ENCODE measurements around the gene PERP. TPM values are rescaled to one million over a fixed set of nuclear protein-coding genes. Genes with fewer than 3 reads are reported as not detected.

The PERP gene
- total and polyA plus RNA-seq, 2 of the 4 experiments (the other 2 are of a cell fraction), result 7.7 to 21.4 TPM

- Histone ChIP-seq H4K5ac (ENCODE audit: low read depth, low read length) (peak overlapping the region; percentile 39; the same call in 1 of the 2 replicates), H3K9me3 (ENCODE audit: control insufficient read depth, insufficient read depth, low read length) (no peaks in the 10 kb centered on the region; the same call in 1 of the 2 replicates), H4K20me1 (ENCODE audit: insufficient read depth, low read length) (no peaks in the 10 kb centered on the region), H2AK5ac (ENCODE audit: low read depth, low read length) (peak overlapping the region; percentile 40; the same call in 1 of the 2 replicates), H2AFZ (replicated peaks; ENCODE audit: low read length, poor library complexity) (no peak overlapping the region), H2BK15ac (ENCODE audit: low read depth, low read length) (peak overlapping the region; percentile 68; the same call in 2 of the 3 replicates), H3K18ac (ENCODE audit: low read depth, low read length) (peak overlapping the region; percentile 41; the same call in 1 of the 2 replicates), H4K91ac (ENCODE audit: insufficient read depth, low read depth, low read length) (no peak overlapping the region), H3K9me1 (ENCODE audit: insufficient read depth, low read length) (peaks cover 6% of the 10 kb centered on the region; the same call in 1 of the 2 replicates), H3K27me3 (ENCODE audit: control insufficient read depth, insufficient read depth, low read length) (no peaks in the 10 kb centered on the region; the same call in 1 of the 2 replicates), H2BK20ac (ENCODE audit: low read depth, low read length) (peak overlapping the region; percentile 47; the same call in 1 of the 2 replicates), H3K4me1 (ENCODE audit: control insufficient read depth, insufficient read depth, low read length) (peaks cover 23% of the 10 kb centered on the region), H2BK5ac (ENCODE audit: low read depth, low read length, poor library complexity, severe bottlenecking) (no peak overlapping the region), H3K4me2 (ENCODE audit: low read depth, low read length) (no peak overlapping the region), H3K9ac (ENCODE audit: low read depth, low read length) (no peak overlapping the region), H2BK120ac (ENCODE audit: low read depth, low read length) (no peak overlapping the region), H3K4ac (ENCODE audit: low read depth, low read length) (0 out of 2 replicates have a peak overlapping the region, but pooled peaks have one; percentile 38), H3K4me3 (ENCODE audit: insufficient read depth, low read depth, low read length) (no peak overlapping the region), H3K27ac (ENCODE audit: insufficient read depth, low read length) (no peak overlapping the region), H3K23ac (ENCODE audit: low read depth, low read length) (no peak overlapping the region), H2AK9ac (replicated peaks; ENCODE audit: low read depth, low read length, poor library complexity) (no peak overlapping the region), H3K79me1 (ENCODE audit: low read depth in 1 of 2, low read length in 2 of 2) (no peaks in the 10 kb centered on the region), H3K36me3 (ENCODE audit: control insufficient read depth, insufficient read depth, low read length) (no peaks in the 10 kb centered on the region), H4K8ac (ENCODE audit: low read depth in 2 of 2, low read length in 2 of 2) (no peak overlapping the region), H3K14ac (replicated peaks; ENCODE audit: low read depth, low read length) (no peak overlapping the region), H3K56ac (ENCODE audit: extremely low read depth, insufficient read depth, low read length) (no peak overlapping the region)
- no TSS peak for BruUV-seq (replicated peaks)
- dilution Hi-C loops (cut with HindIII; ENCODE audit: low sequenced_read_pairs, unreplicated experiment), result no loop called here
- WGBS, 2 experiments (ENCODE audit: extremely low coverage in 2 of 2, insufficient read length in 1 of 2), result no CpG with 5 or more reads among the region's 10 CpGs
- ChIA-PET CTCF (no interaction called here), POLR2A (ENCODE audit: unreplicated experiment) (no interaction called here)
- in situ Hi-C loops (cut with MboI; ENCODE audit: low sequenced_read_pairs), result no loop called here
- ATAC-seq (ENCODE audit: low read depth), result no peak
- no peak for DNase-seq
- intact Hi-C loops (cut with micrococcal nuclease), result no loop called here
- TF ChIP-seq CHD1 (IDR thresholded peaks at IDR 0.05; ENCODE audit: low read depth, low read length) (no peak), FOS (IDR thresholded peaks at IDR 0.05; ENCODE audit: low read depth, low read length) (no peak), MAFK (IDR thresholded peaks at IDR 0.05; ENCODE audit: low read depth, low read length) (no peak), RFX5 (IDR thresholded peaks at IDR 0.05; ENCODE audit: low read depth, low read length) (no peak), RAD21 (IDR thresholded peaks at IDR 0.05; ENCODE audit: low read length) (no peak), NFE2L2 (IDR thresholded peaks at IDR 0.05; ENCODE audit: low read depth, low read length) (no peak), SMC3 (IDR thresholded peaks at IDR 0.05; ENCODE audit: low read depth, low read length) (no peak), CTCF (conservative IDR thresholded peaks at IDR 0.05; ENCODE audit: low read depth, low read length) (no peak), CEBPB (IDR thresholded peaks at IDR 0.05; ENCODE audit: low read depth, low read length) (no peak), MXI1 (IDR thresholded peaks at IDR 0.05; ENCODE audit: borderline replicate concordance, low read depth, low read length) (no peak)
These were observed 22.0 kb downstream of the PERP start for GRCh38 chr6:138084904-138085838.
